T follicular helper cell (primary cell): ENCODE measurements around the gene ORAI3.

Source experiments
- DNase-seq: peaks from one replicate; pipeline ENCODE4 v3.0.0-alpha.2; 2020; ENCODE audit warnings: low read depth

The ORAI3 gene

GRCh38 chr16:30971298-30971697 lies 22.4 kb downstream of the ORAI3 start:
- DNase-seq, result no peak

GRCh38 chr16:30972872-30973271 lies 24.0 kb downstream of the ORAI3 start:
- DNase-seq, result no peak

- DNase-seq, result no peak
Measured at GRCh38 chr16:30974348-30974747, 25.5 kb downstream of the ORAI3 start.

GRCh38 chr16:30976486-30976885 lies 27.6 kb downstream of the ORAI3 start:
- no peak for DNase-seq

- no peak for DNase-seq
Measured at GRCh38 chr16:30977502-30977901, 28.6 kb downstream of the ORAI3 start.

GRCh38 chr16:30979170-30980022 lies 30.5 kb downstream of the ORAI3 start:
- DNase-seq, result no peak

GRCh38 chr16:30980023-30980371 lies 31.1 kb downstream of the ORAI3 start:
- no peak for DNase-seq

GRCh38 chr16:30980434-30980833 lies 31.6 kb downstream of the ORAI3 start:
- no peak for DNase-seq

- DNase-seq, result no peak
Measured at GRCh38 chr16:30980959-30981358, 32.1 kb downstream of the ORAI3 start.

GRCh38 chr16:30982548-30983288 lies 33.9 kb downstream of the ORAI3 start:
- no peak for DNase-seq

GRCh38 chr16:30983289-30983889 lies 34.5 kb downstream of the ORAI3 start:
- no peak for DNase-seq

GRCh38 chr16:30983898-30984610 lies 35.2 kb downstream of the ORAI3 start:
- DNase-seq, result no peak

GRCh38 chr16:30984669-30985400 lies 36.0 kb downstream of the ORAI3 start, which contains the start of gene HSD3B7:
TSS of gene HSD3B7 (plus strand) at chr16:30985207. CDS start at chr16:30985659, 452 bp downstream.
- peak; percentile 68 for DNase-seq

- DNase-seq, result no peak
Measured at GRCh38 chr16:30985401-30986128, 36.7 kb downstream of the ORAI3 start.

- DNase-seq, result no peak
Measured at GRCh38 chr16:30986129-30986991, 37.5 kb downstream of the ORAI3 start.

GRCh38 chr16:30987581-30988190 lies 38.8 kb downstream of the ORAI3 start:
- DNase-seq, result no peak

- no peak for DNase-seq
Measured at GRCh38 chr16:30989469-30990047, 40.7 kb downstream of the ORAI3 start.

- no peak for DNase-seq
Measured at GRCh38 chr16:30990105-30990504, 41.2 kb downstream of the ORAI3 start.

- no peak for DNase-seq
Measured at GRCh38 chr16:30991052-30991451, 42.2 kb downstream of the ORAI3 start.
